ENCODE results near the gene JAML. TPM values are rescaled to one million over a fixed set of nuclear protein-coding genes. Genes with fewer than 3 reads are reported as not detected.
"Not testable (repeated sequence)": the region's sequence is repeated elsewhere in the genome, so short reads cannot be mapped to it uniquely, and the experiment has no call there.

The JAML gene
- total RNA-seq, 1 experiment from 2014 or later: not detected

- DNase-seq (ENCODE audit: low read depth): no peak
These were observed 30.8 kb downstream of the JAML start for GRCh38 chr11:118193910-118194566.

- not testable (repeated sequence) for DNase-seq (ENCODE audit: low read depth)
These were observed 32.0 kb downstream of the JAML start for GRCh38 chr11:118192817-118193216.

- not testable (repeated sequence) for DNase-seq (ENCODE audit: low read depth)
These were observed 33.8 kb downstream of the JAML start for GRCh38 chr11:118190942-118191506.

- DNase-seq (ENCODE audit: low read depth): no peak
These were observed 38.3 kb downstream of the JAML start for GRCh38 chr11:118186346-118187107.

GRCh38 chr11:118184784-118185579 lies 39.8 kb downstream of the JAML start:
- DNase-seq (ENCODE audit: low read depth): no peak

GRCh38 chr11:118183691-118184090 lies 41.1 kb downstream of the JAML start:
- not testable (repeated sequence) for DNase-seq (ENCODE audit: low read depth)

GRCh38 chr11:118180300-118180703 lies 44.5 kb downstream of the JAML start:
- DNase-seq (ENCODE audit: low read depth): peak; percentile 45

- DNase-seq (ENCODE audit: low read depth): no peak
These were observed 48.1 kb downstream of the JAML start for GRCh38 chr11:118176778-118177134.

- DNase-seq (ENCODE audit: low read depth): no peak
These were observed 48.6 kb downstream of the JAML start, which contains the start of gene SCN2B for GRCh38 chr11:118175993-118176777. Gene SCN2B (minus strand): TSS chr11:118176639. CDS start chr11:118176431, 208 bp downstream.

GRCh38 chr11:118175031-118175992 lies 49.5 kb downstream of the JAML start:
- DNase-seq (ENCODE audit: low read depth): peak; percentile 45

GRCh38 chr11:118174006-118174567 lies 50.7 kb downstream of the JAML start:
- DNase-seq (ENCODE audit: low read depth): no peak

GRCh38 chr11:118172356-118172755 lies 52.5 kb downstream of the JAML start:
- DNase-seq (ENCODE audit: low read depth): no peak

GRCh38 chr11:118171269-118172062 lies 53.3 kb downstream of the JAML start:
- DNase-seq (ENCODE audit: low read depth): peak; percentile 70

GRCh38 chr11:118170882-118171268 lies 53.9 kb downstream of the JAML start:
- no peak for DNase-seq (ENCODE audit: low read depth)

- DNase-seq (ENCODE audit: low read depth): no peak
These were observed 54.6 kb downstream of the JAML start for GRCh38 chr11:118170231-118170630.

GRCh38 chr11:118169300-118170140 lies 55.3 kb downstream of the JAML start:
- no peak for DNase-seq (ENCODE audit: low read depth)

- no peak for DNase-seq (ENCODE audit: low read depth)
These were observed 56.1 kb downstream of the JAML start for GRCh38 chr11:118168751-118169150.

- no peak for DNase-seq (ENCODE audit: low read depth)
These were observed 56.5 kb downstream of the JAML start for GRCh38 chr11:118168316-118168715.
